ENCODE results near the gene NINJ2. TPM values are rescaled to one million over a fixed set of nuclear protein-coding genes. Genes with fewer than 3 reads are reported as not detected.

Gene NINJ2
- total RNA-seq, 1 donor = 5.8 TPM

GRCh38 chr12:639988-640387, 23.3 kb downstream of the NINJ2 start:
- no peak overlapping the region for H3K27ac ChIP-seq (ENCODE audit: low read depth, low read length)
- H3K79me2 ChIP-seq (ENCODE audit: insufficient read depth, low read length) = peaks cover 2% of the 10 kb centered on the region
- H3K36me3 ChIP-seq (ENCODE audit: insufficient read depth, low read length) = no peaks in the 10 kb centered on the region

GRCh38 chr12:639566-639965, 23.7 kb downstream of the NINJ2 start:
- TF ChIP-seq CTCF (IDR thresholded peaks at IDR 0.05; ENCODE audit: extremely low read depth, low read depth, low read length) = no peak
- H3K4me2 ChIP-seq (ENCODE audit: insufficient read depth, low read length) = no peak overlapping the region
- no peaks in the 10 kb centered on the region for H3K27me3 ChIP-seq (ENCODE audit: insufficient read depth, low read length)
- no peaks in the 10 kb centered on the region for H4K20me1 ChIP-seq (ENCODE audit: insufficient read depth, low read length)
- H3K36me3 ChIP-seq (ENCODE audit: insufficient read depth, low read length) = no peaks in the 10 kb centered on the region
- no peak for DNase-seq (ENCODE audit: insufficient read length, low spot score, missing footprints)
- no peak overlapping the region for H3K27ac ChIP-seq (ENCODE audit: low read depth, low read length)
- no peak overlapping the region for H3K4me3 ChIP-seq (ENCODE audit: insufficient read depth, low read length)
- peaks cover 14% of the 10 kb centered on the region for H3K4me1 ChIP-seq (ENCODE audit: insufficient read depth, low read length)
- peak overlapping the region; percentile 35 for H2AFZ ChIP-seq (ENCODE audit: low read length)
- H3K9me3 ChIP-seq (ENCODE audit: low read depth, low read length) = no peaks in the 10 kb centered on the region
- peaks cover 2% of the 10 kb centered on the region for H3K79me2 ChIP-seq (ENCODE audit: insufficient read depth, low read length)

More at GRCh38 chr12:639988-640387, 23.3 kb downstream of the NINJ2 start:
- Histone ChIP-seq H3K4me2 (ENCODE audit: insufficient read depth, low read length) (no peak overlapping the region), H3K9me3 (ENCODE audit: low read depth, low read length) (no peaks in the 10 kb centered on the region), H3K4me3 (ENCODE audit: insufficient read depth, low read length) (no peak overlapping the region), H4K20me1 (ENCODE audit: insufficient read depth, low read length) (no peaks in the 10 kb centered on the region), H3K27me3 (ENCODE audit: insufficient read depth, low read length) (no peaks in the 10 kb centered on the region), H3K4me1 (ENCODE audit: insufficient read depth, low read length) (peaks cover 18% of the 10 kb centered on the region), H2AFZ (ENCODE audit: low read length) (peak overlapping the region; percentile 35)
- TF ChIP-seq CTCF (IDR thresholded peaks at IDR 0.05; ENCODE audit: extremely low read depth, low read depth, low read length) = no peak
- DNase-seq (ENCODE audit: insufficient read length, low spot score, missing footprints) = no peak

GRCh38 chr12:638953-639557, 24.2 kb downstream of the NINJ2 start:
- no peak for TF ChIP-seq CTCF (IDR thresholded peaks at IDR 0.05; ENCODE audit: extremely low read depth, low read depth, low read length)
- no peaks in the 10 kb centered on the region for H3K9me3 ChIP-seq (ENCODE audit: low read depth, low read length)
- H3K4me1 ChIP-seq (ENCODE audit: insufficient read depth, low read length) = peaks cover 9% of the 10 kb centered on the region
- no peak overlapping the region for H3K27ac ChIP-seq (ENCODE audit: low read depth, low read length)
- H3K27me3 ChIP-seq (ENCODE audit: insufficient read depth, low read length) = no peaks in the 10 kb centered on the region
- no peaks in the 10 kb centered on the region for H3K36me3 ChIP-seq (ENCODE audit: insufficient read depth, low read length)
- H3K4me3 ChIP-seq (ENCODE audit: insufficient read depth, low read length) = no peak overlapping the region
- H4K20me1 ChIP-seq (ENCODE audit: insufficient read depth, low read length) = no peaks in the 10 kb centered on the region
- H3K4me2 ChIP-seq (ENCODE audit: insufficient read depth, low read length) = no peak overlapping the region
- DNase-seq (ENCODE audit: insufficient read length, low spot score, missing footprints) = no peak
- peaks cover 2% of the 10 kb centered on the region for H3K79me2 ChIP-seq (ENCODE audit: insufficient read depth, low read length)
- H2AFZ ChIP-seq (ENCODE audit: low read length) = no peak overlapping the region

GRCh38 chr12:636632-637031, 26.6 kb downstream of the NINJ2 start:
- Histone ChIP-seq H3K4me2 (ENCODE audit: insufficient read depth, low read length) (no peak overlapping the region), H3K27me3 (ENCODE audit: insufficient read depth, low read length) (no peaks in the 10 kb centered on the region), H2AFZ (ENCODE audit: low read length) (no peak overlapping the region), H3K79me2 (ENCODE audit: insufficient read depth, low read length) (no peaks in the 10 kb centered on the region), H3K36me3 (ENCODE audit: insufficient read depth, low read length) (no peaks in the 10 kb centered on the region), H3K27ac (ENCODE audit: low read depth, low read length) (no peak overlapping the region), H4K20me1 (ENCODE audit: insufficient read depth, low read length) (no peaks in the 10 kb centered on the region), H3K9me3 (ENCODE audit: low read depth, low read length) (no peaks in the 10 kb centered on the region), H3K4me3 (ENCODE audit: insufficient read depth, low read length) (no peak overlapping the region), H3K4me1 (ENCODE audit: insufficient read depth, low read length) (peaks cover 15% of the 10 kb centered on the region)
- no peak for TF ChIP-seq CTCF (IDR thresholded peaks at IDR 0.05; ENCODE audit: extremely low read depth, low read depth, low read length)
- no peak for DNase-seq (ENCODE audit: insufficient read length, low spot score, missing footprints)
